ENCODE measurements around the gene DAAM2.
A peak's percentile ranks its signal among the peaks of the same experiment; 100 is the strongest.

DAAM2 gene

GRCh38 chr6:39850736-39851297 is 58.6 kb downstream of the DAAM2 start:
- no peak for DNase-seq

- DNase-seq, result no peak
Measured at GRCh38 chr6:39851331-39851730, 59.2 kb downstream of the DAAM2 start.

GRCh38 chr6:39852324-39852723 is 60.1 kb downstream of the DAAM2 start:
- DNase-seq, result no peak

- DNase-seq, result no peak
Measured at GRCh38 chr6:39853604-39854003, 61.4 kb downstream of the DAAM2 start.

GRCh38 chr6:39855356-39855995 is 63.3 kb downstream of the DAAM2 start:
- no peak for DNase-seq

- DNase-seq, result no peak
Measured at GRCh38 chr6:39859025-39859424, 66.8 kb downstream of the DAAM2 start.

GRCh38 chr6:39861663-39862062 is 69.5 kb downstream of the DAAM2 start:
- no peak for DNase-seq

GRCh38 chr6:39865011-39865888 is 73.1 kb downstream of the DAAM2 start:
- DNase-seq, result no peak

GRCh38 chr6:39867592-39867991 is 75.4 kb downstream of the DAAM2 start:
- no peak for DNase-seq

GRCh38 chr6:39870950-39871349 is 78.8 kb downstream of the DAAM2 start:
- no peak for DNase-seq

- DNase-seq, result no peak
Measured at GRCh38 chr6:39873439-39873838, 81.3 kb downstream of the DAAM2 start.

- no peak for DNase-seq
Measured at GRCh38 chr6:39876111-39876510, 83.9 kb downstream of the DAAM2 start.

GRCh38 chr6:39876826-39877225 is 84.7 kb downstream of the DAAM2 start:
- no peak for DNase-seq

GRCh38 chr6:39879535-39879934 is 87.4 kb downstream of the DAAM2 start:
- no peak for DNase-seq

GRCh38 chr6:39880594-39880993 is 88.4 kb downstream of the DAAM2 start:
- no peak for DNase-seq

GRCh38 chr6:39881851-39882530 is 89.8 kb downstream of the DAAM2 start:
- no peak for DNase-seq

- DNase-seq, result no peak
Measured at GRCh38 chr6:39882531-39882899, 90.3 kb downstream of the DAAM2 start.

- no peak for DNase-seq
Measured at GRCh38 chr6:39884696-39885095, 92.5 kb downstream of the DAAM2 start.

- peak; percentile 12 for DNase-seq
Measured at GRCh38 chr6:39885691-39886090, 93.5 kb downstream of the DAAM2 start.

- no peak for DNase-seq
Measured at GRCh38 chr6:39886871-39887270, 94.7 kb downstream of the DAAM2 start.

- no peak for DNase-seq
Measured at GRCh38 chr6:39887692-39888450, 95.7 kb downstream of the DAAM2 start.

GRCh38 chr6:39889229-39889628 is 97.1 kb downstream of the DAAM2 start:
- DNase-seq, result no peak

- no peak for DNase-seq
Measured at GRCh38 chr6:39891353-39891752, 99.2 kb downstream of the DAAM2 start.
